ENCODE results near the gene GPR84.

Gene GPR84

DNA sequence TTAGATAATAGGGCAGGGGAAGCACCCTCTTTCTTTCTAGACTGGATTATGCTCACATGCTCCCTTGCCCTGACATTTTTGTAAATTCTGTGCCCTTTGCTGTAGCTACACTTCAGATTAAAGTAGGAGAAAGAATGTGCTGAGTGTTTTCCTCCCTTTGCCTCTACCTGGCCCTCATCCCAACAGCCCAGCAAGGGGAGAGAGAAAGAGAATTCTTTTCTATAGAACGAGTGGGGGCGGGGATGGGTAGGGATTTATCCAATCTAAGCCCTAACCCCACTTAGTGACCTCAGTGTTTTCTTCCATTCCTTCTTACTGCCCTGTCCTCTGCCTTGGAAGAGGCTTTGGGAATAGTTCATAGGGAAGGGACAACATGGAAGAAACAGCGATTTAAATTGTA is 13.5 kb downstream of the GPR84 start:
- H3K36me3 ChIP-seq: peaks cover 63% of the 10 kb centered on the region
- no peak overlapping the region for H3K4me3 ChIP-seq
- no peaks in the 10 kb centered on the region for H3K27me3 ChIP-seq
- H3K4me1 ChIP-seq: peaks cover 16% of the 10 kb centered on the region
- no peak for TF ChIP-seq Cebpa-rat (IDR thresholded peaks at IDR 0.05)
- H3K27ac ChIP-seq: no peak overlapping the region
- H3K9ac ChIP-seq: no peak overlapping the region
- no peaks in the 10 kb centered on the region for H4K20me1 ChIP-seq
- no peak overlapping the region for H3K4me2 ChIP-seq
- H3K9me3 ChIP-seq: no peaks in the 10 kb centered on the region

DNA sequence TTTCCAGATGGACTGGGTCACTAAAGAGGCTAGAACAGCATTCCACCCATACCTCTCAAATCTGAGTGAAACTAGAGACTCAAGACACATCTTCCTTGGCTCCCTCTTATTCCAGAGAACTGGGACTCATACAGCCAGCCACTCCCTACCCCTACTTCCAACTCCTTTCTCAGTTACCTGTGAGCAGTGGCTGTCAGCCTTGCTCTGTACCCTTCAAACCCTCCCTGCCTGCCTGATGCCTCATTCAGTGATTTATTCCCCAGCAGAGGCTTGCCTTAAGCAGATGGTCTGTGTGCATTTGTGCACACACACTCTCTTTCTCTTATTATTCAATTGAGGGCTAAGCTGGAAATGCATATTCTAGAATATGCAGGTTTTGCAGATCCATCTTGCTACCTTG is 14.6 kb downstream of the GPR84 start:
- Histone ChIP-seq H4K20me1 (no peaks in the 10 kb centered on the region), H3K4me2 (no peak overlapping the region), H3K36me3 (peaks cover 74% of the 10 kb centered on the region), H3K4me1 (peaks cover 16% of the 10 kb centered on the region), H3K4me3 (no peak overlapping the region), H3K27ac (no peak overlapping the region), H3K27me3 (no peaks in the 10 kb centered on the region), H3K9me3 (no peaks in the 10 kb centered on the region), H3K9ac (no peak overlapping the region)
- TF ChIP-seq Cebpa-rat (IDR thresholded peaks at IDR 0.05): no peak

DNA sequence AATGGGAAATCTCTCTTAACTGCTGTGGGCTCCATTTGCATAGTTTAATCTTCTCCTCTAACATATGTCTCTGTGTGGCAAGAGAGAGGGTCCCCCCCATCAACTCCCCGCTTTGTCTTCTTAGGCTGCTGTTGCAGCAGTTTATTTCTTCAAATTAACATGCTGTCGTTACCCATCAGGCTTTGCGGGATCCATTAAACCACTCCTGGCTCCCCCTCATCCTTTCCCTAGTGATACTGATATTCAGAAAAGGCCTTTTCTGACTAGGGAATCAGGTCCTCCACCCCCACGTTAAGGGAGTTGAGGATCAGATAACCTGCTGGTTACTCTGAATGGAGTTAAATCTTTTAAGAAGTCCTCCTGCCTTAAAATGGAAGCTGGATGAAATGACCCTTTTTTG is 15.2 kb downstream of the GPR84 start:
- Histone ChIP-seq H3K9ac (no peak overlapping the region), H3K27ac (no peak overlapping the region), H3K4me1 (peaks cover 16% of the 10 kb centered on the region), H3K9me3 (no peaks in the 10 kb centered on the region), H4K20me1 (no peaks in the 10 kb centered on the region), H3K36me3 (peaks cover 80% of the 10 kb centered on the region), H3K4me2 (no peak overlapping the region), H3K27me3 (no peaks in the 10 kb centered on the region), H3K4me3 (no peak overlapping the region)
- TF ChIP-seq Cebpa-rat (IDR thresholded peaks at IDR 0.05): no peak

DNA sequence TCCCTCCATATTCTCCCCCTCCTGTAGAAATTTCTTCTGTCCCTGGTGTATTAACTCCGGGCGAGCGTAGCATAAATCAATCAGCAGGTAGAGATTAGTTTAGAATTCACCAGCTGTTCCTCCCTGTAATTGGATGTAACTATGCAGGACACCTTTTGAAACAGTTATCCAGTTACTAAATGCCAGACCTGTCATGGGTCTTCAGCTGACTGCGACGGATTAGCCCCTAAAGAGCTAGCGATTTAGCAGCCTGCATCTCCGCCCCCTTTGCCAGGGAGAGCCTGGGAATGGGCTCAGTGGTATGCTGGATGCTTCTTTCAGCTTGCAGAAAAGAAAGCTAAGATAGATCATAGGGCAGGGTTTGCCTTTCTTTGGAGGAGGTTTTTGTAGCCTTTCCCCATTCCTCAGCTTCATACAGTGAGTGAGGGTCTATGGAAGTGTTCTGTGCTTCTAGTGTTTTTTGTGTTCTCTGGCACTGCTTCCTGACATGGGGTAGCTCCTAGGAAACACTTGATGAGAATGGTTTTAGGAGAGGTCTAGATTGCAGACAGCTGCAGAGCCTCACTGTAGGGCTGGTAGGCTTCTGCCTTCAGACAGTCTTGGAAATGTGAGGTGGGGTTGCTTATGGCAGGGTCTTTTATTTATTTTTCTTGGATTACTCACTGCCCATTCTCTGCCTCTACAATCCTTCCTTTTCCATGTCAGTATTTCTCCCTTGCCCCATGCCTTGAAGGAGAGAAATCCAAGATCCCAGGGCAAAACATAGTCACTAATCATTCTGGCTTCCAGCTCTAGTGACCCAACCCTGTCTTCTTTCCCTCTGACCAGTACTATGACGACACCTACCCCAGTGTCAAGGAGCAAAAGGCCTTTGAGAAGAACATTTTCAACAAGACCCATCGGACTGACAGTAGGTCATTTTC is 22.6 kb downstream of the GPR84 start:
- peaks cover 83% of the 10 kb centered on the region for H3K36me3 ChIP-seq
- H3K4me1 ChIP-seq: peaks cover 1% of the 10 kb centered on the region; the same call in 1 of the 2 replicates
- H3K9ac ChIP-seq: no peak overlapping the region
- H3K27me3 ChIP-seq: no peaks in the 10 kb centered on the region
- no peak overlapping the region for H3K27ac ChIP-seq
- H3K4me3 ChIP-seq: no peak overlapping the region
- no peak for TF ChIP-seq Cebpa-rat (IDR thresholded peaks at IDR 0.05)
- H4K20me1 ChIP-seq: peaks cover 41% of the 10 kb centered on the region
- no peaks in the 10 kb centered on the region for H3K9me3 ChIP-seq
- H3K4me2 ChIP-seq: no peak overlapping the region

DNA sequence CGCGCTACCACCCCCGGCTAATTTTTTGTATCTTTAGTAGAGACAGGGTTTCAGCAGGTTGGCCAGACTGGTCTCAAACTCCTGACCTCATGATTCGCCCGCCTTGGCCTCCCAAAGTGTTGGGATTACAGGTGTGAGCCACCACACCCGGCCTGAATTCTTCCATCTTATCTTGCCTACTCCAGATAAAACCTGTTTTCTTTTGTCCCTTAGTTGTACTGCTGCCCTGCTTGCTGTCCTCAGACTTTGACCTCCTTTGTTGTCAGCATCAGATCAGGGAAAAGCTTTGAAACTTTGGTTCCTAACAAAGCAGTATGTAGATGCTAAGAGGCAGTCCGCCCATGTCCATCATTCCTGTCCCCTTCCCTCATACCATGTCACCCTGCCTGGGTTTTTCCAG is 23.4 kb downstream of the GPR84 start:
- Histone ChIP-seq H3K36me3 (peaks cover 75% of the 10 kb centered on the region), H3K4me3 (no peak overlapping the region), H3K9me3 (no peaks in the 10 kb centered on the region), H3K4me2 (no peak overlapping the region), H3K27ac (no peak overlapping the region), H3K4me1 (peaks cover 9% of the 10 kb centered on the region), H3K9ac (no peak overlapping the region), H3K27me3 (no peaks in the 10 kb centered on the region), H4K20me1 (peaks cover 41% of the 10 kb centered on the region)
- TF ChIP-seq Cebpa-rat (IDR thresholded peaks at IDR 0.05): no peak

DNA sequence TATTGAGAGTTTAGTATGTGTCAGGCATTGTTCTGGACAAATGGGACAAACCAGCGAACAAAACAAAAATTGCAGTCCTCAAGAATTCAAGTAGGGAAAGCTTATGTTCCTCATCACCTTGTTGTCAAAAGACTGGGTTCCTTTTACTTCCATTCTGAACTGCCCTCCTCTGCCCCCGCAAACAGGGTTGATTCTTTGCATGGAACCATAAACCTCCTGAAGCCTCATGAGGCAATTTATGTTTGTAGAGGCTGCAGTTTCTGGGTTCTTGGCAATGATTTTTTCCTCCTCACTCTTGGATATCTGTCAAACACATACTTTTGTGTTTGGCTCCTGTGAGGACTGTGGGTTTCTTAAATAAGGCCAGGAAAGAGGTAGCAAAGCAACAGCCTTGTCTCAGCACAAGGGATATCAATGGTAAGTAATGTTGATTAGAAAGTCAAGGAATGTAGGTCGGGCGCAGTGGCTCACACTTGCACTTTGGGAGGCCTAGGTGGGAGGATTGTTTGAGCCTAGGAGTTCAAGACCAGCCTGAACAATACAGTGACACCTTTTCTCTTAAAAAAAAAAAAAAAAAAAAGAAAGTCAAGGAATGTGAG is 25.5 kb downstream of the GPR84 start:
- Histone ChIP-seq H3K9me3 (no peaks in the 10 kb centered on the region), H3K27ac (no peak overlapping the region), H3K27me3 (no peaks in the 10 kb centered on the region), H3K36me3 (peaks cover 56% of the 10 kb centered on the region), H4K20me1 (peaks cover 49% of the 10 kb centered on the region), H3K9ac (no peak overlapping the region), H3K4me3 (no peak overlapping the region), H3K4me1 (peaks cover 28% of the 10 kb centered on the region), H3K4me2 (no peak overlapping the region)
- TF ChIP-seq Cebpa-rat (IDR thresholded peaks at IDR 0.05): no peak

DNA sequence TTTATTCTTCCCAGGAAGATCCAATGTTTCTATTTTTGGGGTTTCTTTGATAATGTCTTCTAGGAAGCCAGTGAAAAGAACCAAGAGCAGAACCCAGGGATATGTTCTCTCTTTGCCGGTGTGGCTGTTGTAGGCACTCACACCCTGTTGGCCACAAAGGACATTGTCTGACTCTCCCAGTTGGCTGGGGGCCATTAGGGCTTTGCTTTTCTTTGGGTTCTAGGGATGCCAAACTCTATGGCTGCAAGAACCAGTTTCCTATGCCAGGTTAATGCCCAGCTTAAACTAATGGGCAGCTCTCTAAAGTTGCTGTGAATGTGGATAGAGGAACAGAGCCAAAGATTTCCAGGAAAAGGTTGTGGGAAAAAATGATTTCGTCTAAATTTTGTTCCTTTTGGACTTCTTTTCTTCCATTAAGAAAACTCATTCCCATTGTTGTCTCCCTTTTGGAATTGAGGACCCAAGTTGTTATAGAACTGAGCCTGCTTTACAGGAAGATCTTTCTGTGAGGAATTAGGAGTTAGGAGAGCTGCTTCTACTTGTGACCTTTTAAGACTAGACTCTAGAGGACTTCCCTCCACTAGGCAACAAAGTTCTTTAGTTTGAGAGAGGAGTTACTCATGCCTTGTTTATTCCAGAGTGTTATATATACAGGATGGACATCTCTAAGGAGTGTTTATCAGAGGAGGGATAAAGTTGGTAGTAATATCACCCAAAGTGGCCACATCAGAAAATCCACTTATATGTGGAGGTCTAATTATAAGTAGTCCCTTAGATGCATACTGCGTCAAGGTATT is 26.2 kb downstream of the GPR84 start:
- Histone ChIP-seq H3K4me1 (peaks cover 28% of the 10 kb centered on the region), H3K9me3 (no peaks in the 10 kb centered on the region), H3K4me2 (no peak overlapping the region), H3K4me3 (no peak overlapping the region), H3K27me3 (no peaks in the 10 kb centered on the region), H4K20me1 (peaks cover 49% of the 10 kb centered on the region), H3K36me3 (peaks cover 54% of the 10 kb centered on the region), H3K9ac (no peak overlapping the region), H3K27ac (no peak overlapping the region)
- no peak for TF ChIP-seq Cebpa-rat (IDR thresholded peaks at IDR 0.05)

DNA sequence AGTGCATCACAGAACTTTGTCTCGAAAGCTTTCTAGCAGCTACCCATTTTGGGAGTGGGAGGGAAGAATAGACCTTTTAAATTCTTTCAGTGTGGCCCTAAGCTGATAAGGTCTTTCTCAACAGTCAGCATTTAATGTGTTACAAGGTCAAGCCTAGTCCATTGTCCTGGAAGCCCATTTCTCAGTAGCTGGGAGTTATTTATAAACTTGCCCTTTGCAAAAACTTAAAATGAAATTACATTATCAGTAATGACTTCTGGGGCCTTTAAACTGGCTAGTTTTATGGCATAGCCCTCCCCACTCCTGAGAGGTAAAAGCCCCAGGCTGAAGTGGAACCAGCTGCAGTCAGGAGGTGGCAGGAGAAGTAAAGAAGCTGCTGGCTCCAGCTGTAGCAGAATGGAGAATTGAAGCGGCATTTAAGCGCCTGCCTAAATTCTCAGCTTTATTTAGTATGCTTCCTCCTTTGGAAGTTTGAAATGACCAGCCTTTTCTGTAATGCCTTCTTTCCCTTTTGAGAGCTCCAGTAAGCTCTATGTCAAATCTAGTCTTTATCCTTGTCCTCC is 26.9 kb downstream of the GPR84 start:
- no peak overlapping the region for H3K4me2 ChIP-seq
- peaks cover 47% of the 10 kb centered on the region for H3K36me3 ChIP-seq
- H3K4me3 ChIP-seq: no peak overlapping the region
- no peak overlapping the region for H3K9ac ChIP-seq
- TF ChIP-seq Cebpa-rat (IDR thresholded peaks at IDR 0.05): no peak
- H3K27me3 ChIP-seq: no peaks in the 10 kb centered on the region
- H3K27ac ChIP-seq: no peak overlapping the region
- peaks cover 28% of the 10 kb centered on the region for H3K4me1 ChIP-seq
- H4K20me1 ChIP-seq: peaks cover 49% of the 10 kb centered on the region
- H3K9me3 ChIP-seq: no peaks in the 10 kb centered on the region

DNA sequence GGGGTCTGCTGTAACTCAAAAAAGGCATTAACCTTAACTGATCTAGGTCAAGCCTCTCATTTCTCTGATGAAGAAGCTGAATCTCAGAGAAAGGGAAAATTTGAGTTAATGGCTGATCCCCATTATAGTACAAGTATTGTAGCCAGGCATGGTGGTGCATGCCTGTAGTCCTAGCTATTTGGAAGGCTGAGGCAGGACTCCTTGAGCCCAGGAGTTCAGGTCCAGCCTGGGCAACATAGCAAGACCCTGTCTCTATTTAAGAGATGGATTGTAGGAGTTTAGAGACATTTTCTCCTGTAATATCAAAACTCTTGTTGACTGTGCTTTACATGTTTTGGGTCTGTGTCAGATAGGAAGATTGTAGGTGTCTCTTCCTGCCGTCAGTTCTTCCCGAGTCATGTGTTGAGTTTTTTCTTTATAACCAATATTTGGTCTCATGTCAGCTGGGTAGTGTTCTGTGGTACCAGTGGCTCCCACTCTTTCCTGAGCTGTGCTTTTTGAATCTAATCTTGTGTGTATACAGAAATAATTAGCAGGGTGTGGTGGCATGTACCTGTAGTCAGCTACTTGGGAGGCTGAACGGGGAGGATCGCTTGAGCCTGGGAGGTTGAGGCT is 30.8 kb downstream of the GPR84 start:
- H4K20me1 ChIP-seq: peaks cover 35% of the 10 kb centered on the region; the same call in 1 of the 2 replicates
- H3K9ac ChIP-seq: no peak overlapping the region
- H3K27ac ChIP-seq: no peak overlapping the region
- no peaks in the 10 kb centered on the region for H3K9me3 ChIP-seq
- no peak for TF ChIP-seq Cebpa-rat (IDR thresholded peaks at IDR 0.05)
- peaks cover 40% of the 10 kb centered on the region for H3K36me3 ChIP-seq
- H3K27me3 ChIP-seq: no peaks in the 10 kb centered on the region
- peaks cover 29% of the 10 kb centered on the region for H3K4me1 ChIP-seq
- H3K4me3 ChIP-seq: no peak overlapping the region
- no peak overlapping the region for H3K4me2 ChIP-seq
